Measurements from ENCODE around the gene SLC23A2. TPM values are rescaled to one million over a fixed set of nuclear protein-coding genes. Genes with fewer than 3 reads are reported as not detected.
"Not testable (repeated sequence)": the region's sequence is repeated elsewhere in the genome, so short reads cannot be mapped to it uniquely, and the experiment has no call there.

Gene SLC23A2
- total RNA-seq, 1 donor from 2014 or later = 24.2 TPM

DNA sequence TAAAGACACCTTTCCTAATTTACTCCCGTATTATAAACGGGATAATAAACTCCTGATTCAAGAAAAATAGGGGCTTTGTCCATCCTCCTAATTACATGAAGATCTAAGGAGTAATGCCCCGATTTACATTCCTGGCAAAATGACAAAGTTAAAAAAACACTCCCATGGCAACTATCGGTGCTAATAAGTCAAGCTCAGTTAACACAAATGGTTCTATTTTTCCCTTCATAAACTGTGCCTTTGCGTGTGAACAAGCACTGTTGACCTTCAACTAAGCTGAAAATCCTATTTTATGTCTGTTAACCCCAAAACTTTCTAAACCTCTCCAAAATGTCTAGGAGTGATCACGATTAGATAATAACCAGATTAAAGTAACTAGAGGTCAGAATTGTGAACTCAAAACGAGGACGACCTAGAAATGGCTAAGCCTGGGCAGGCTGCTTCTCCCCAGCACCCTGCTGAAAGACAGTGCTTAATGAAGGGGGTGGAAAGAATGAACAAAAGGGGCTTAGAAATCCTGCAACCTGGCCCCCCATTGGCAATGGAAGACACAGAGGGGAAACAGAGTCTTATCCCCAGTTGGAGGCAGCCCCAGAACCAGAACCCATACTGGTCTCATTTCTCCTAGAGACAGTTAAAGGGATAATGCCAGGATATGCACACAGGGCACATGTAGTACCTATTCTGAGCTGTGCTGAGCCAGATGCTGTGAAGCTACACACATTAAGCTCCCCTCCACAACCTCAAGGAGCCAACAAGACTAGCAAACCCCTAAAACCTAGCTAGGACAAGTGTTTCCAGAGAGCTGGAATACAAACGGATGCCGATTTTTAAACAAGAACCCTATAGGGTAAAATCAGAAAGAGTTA is 23.0 kb downstream of the SLC23A2 start:
- Mint-ChIP-seq H3K36me3 (ENCODE audit: low read depth) (no peaks in the 10 kb centered on the region), H3K4me3 (ENCODE audit: unreplicated experiment) (no peak overlapping the region), H3K9me3 (ENCODE audit: low read depth) (no peaks in the 10 kb centered on the region), H3K4me1 (ENCODE audit: low read depth) (peaks cover 29% of the 10 kb centered on the region), H3K27ac (ENCODE audit: unreplicated experiment) (no peak overlapping the region), H3K27me3 (ENCODE audit: low read depth) (no peaks in the 10 kb centered on the region)
- TF ChIP-seq, protein P1, sequence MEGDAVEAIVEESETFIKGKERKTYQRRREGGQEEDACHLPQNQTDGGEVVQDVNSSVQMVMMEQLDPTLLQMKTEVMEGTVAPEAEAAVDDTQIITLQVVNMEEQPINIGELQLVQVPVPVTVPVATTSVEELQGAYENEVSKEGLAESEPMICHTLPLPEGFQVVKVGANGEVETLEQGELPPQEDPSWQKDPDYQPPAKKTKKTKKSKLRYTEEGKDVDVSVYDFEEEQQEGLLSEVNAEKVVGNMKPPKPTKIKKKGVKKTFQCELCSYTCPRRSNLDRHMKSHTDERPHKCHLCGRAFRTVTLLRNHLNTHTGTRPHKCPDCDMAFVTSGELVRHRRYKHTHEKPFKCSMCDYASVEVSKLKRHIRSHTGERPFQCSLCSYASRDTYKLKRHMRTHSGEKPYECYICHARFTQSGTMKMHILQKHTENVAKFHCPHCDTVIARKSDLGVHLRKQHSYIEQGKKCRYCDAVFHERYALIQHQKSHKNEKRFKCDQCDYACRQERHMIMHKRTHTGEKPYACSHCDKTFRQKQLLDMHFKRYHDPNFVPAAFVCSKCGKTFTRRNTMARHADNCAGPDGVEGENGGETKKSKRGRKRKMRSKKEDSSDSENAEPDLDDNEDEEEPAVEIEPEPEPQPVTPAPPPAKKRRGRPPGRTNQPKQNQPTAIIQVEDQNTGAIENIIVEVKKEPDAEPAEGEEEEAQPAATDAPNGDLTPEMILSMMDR (IDR thresholded peaks at IDR 0.05) = no peak
- DNase-seq (ENCODE audit: low spot score) = no peak

DNA sequence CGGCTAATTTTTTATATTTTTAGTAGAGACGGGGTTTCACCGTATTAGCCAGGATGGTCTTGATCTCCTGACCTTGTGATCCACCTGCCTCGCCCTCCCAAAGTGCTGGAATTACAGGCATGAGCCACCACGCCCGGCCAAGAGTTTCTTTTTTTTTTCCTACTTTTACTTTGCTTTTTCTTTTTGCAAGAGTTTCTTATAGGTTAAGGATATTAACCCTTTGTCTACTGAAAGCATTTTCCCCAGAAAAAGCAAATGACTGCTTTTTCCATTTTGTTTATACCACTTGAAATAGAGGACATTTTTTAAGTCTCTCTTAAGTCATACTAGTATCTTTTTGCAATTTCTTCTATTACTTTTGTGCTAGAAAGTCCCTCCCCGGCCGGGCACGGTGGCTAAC is 25.3 kb downstream of the SLC23A2 start:
- H3K4me1 Mint-ChIP-seq (ENCODE audit: low read depth) = peaks cover 35% of the 10 kb centered on the region
- not testable (repeated sequence) for H3K27me3 Mint-ChIP-seq (ENCODE audit: low read depth); H3K27ac Mint-ChIP-seq (ENCODE audit: unreplicated experiment); H3K4me3 Mint-ChIP-seq (ENCODE audit: unreplicated experiment); DNase-seq (ENCODE audit: low spot score); H3K36me3 Mint-ChIP-seq (ENCODE audit: low read depth); H3K9me3 Mint-ChIP-seq (ENCODE audit: low read depth)

DNA sequence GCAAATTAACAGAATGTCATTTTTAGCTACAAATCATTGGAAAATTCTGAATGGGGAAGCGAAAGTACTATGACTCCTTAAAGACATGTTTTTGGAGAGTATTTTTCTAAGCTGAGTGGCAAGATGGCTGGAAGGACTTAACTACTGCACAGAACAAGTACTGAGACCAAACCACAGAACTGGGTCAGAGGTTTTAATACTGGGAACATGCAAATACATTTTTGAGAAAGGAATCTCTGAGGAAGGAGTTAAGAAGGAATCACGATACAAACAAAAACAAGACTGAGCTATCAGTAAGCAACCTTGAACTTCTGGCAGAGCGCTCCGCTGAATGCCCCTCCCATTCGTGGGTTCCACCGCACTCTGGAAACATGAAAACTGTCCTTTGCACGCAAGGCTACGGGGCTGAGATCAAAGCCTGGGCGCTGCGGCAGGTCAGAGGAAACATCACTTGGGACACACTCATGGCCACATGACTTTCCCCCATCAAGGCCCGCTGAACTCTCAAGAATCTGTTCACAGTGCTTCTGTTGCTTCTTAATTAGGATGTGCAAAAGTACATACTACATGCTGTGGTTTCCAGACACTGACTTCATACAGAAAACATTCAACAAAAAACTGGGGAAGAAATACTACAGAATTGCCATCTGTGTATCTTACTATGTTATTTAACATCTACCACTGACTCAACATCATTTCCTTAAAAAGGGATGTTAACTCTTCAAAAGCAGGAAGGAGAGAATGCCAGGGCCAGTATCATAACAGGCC is 27.8 kb downstream of the SLC23A2 start:
- Mint-ChIP-seq H3K36me3 (ENCODE audit: low read depth) (peaks cover 3% of the 10 kb centered on the region), H3K27me3 (ENCODE audit: low read depth) (no peaks in the 10 kb centered on the region), H3K27ac (ENCODE audit: unreplicated experiment) (peak overlapping the region; percentile 92), H3K4me3 (ENCODE audit: unreplicated experiment) (peak overlapping the region; percentile 58), H3K4me1 (ENCODE audit: low read depth) (peaks cover 23% of the 10 kb centered on the region), H3K9me3 (ENCODE audit: low read depth) (no peaks in the 10 kb centered on the region)
- TF ChIP-seq, protein P1 (IDR thresholded peaks at IDR 0.05) = no peak
- DNase-seq (ENCODE audit: low spot score) = no peak

DNA sequence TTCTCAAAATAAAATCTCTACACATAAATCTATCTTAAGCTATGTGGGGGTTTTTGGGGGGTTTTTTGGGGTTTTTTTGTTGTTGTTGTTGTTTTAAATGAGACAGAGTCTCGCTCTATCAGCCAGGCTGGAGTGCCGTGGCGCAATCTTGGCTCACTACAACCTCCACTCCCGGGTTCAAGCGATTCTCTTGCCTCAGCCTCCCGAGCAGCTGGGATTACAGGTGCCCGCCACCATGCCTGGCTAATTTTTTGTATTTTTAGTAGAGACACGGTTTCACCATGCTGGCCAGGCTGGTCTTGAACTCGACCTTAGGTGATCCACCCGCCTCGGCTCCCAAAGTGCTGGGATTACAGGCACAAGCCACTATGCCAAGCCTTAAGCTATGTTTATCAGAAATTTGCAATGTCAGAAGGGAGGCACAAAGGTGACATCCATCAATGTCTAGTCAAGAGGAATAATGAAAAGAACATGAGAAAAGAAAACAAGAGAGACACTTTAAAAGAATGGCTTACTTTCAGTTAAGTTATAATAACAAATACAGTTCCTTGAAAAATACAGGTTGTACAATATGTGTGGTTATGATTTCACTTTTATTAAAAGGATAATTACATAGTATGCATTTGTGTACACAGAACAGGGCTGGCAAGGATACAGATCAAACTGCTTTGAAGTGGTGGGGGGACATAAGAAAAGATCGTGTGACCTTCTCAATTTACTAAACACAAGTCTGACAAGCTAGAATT is 28.6 kb downstream of the SLC23A2 start:
- Mint-ChIP-seq H3K4me3 (ENCODE audit: unreplicated experiment) (no peak overlapping the region), H3K27ac (ENCODE audit: unreplicated experiment) (peak overlapping the region; percentile 92), H3K4me1 (ENCODE audit: low read depth) (peaks cover 16% of the 10 kb centered on the region), H3K27me3 (ENCODE audit: low read depth) (no peaks in the 10 kb centered on the region), H3K9me3 (ENCODE audit: low read depth) (no peaks in the 10 kb centered on the region), H3K36me3 (ENCODE audit: low read depth) (peaks cover 10% of the 10 kb centered on the region)
- DNase-seq (ENCODE audit: low spot score) = no peak
- TF ChIP-seq, protein P1 (IDR thresholded peaks at IDR 0.05) = no peak

DNA sequence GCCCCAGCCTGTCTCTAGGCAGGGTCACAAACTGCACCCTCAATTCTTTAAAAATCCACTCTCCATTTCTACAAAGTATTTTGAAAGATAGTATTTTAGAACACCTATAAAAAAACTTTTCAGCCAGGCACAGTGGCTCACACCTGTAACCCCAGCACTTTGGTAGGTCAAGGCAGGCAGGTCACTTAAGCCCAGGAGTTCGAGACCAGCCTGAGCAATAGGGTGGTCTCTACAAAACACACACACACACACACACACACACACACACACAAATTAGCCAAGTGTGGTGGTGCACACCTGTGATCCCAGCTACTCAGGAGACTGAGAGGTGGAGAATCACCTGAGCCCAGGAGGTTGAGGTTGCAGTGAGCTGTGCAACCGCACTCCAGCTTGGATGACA is 30.2 kb downstream of the SLC23A2 start:
- H3K9me3 Mint-ChIP-seq (ENCODE audit: low read depth) = no peaks in the 10 kb centered on the region
- no peak for DNase-seq (ENCODE audit: low spot score)
- H3K27ac Mint-ChIP-seq (ENCODE audit: unreplicated experiment) = no peak overlapping the region
- no peak overlapping the region for H3K4me3 Mint-ChIP-seq (ENCODE audit: unreplicated experiment)
- TF ChIP-seq, protein P1 (IDR thresholded peaks at IDR 0.05) = no peak
- H3K4me1 Mint-ChIP-seq (ENCODE audit: low read depth) = peaks cover 16% of the 10 kb centered on the region
- no peaks in the 10 kb centered on the region for H3K27me3 Mint-ChIP-seq (ENCODE audit: low read depth)
- H3K36me3 Mint-ChIP-seq (ENCODE audit: low read depth) = peaks cover 11% of the 10 kb centered on the region

Measured in chondrocyte (in vitro differentiated cells).